Chondrocyte (in vitro differentiated cells): ENCODE measurements around the gene C10orf120. TPM values are rescaled to one million over a fixed set of nuclear protein-coding genes. Genes with fewer than 3 reads are reported as not detected.
A peak's percentile ranks its signal among the peaks of the same experiment; 100 is the strongest.

ENCODE experiments used
- DNase-seq: peaks from one replicate; pipeline ENCODE4 v3.0.0; 2021; ENCODE audit warnings: mixed read lengths, low spot score
- H3K27ac Mint-ChIP-seq: one replicate; pipeline ENCODE4 v1.8.0; 2021; ENCODE audit warnings: mild to moderate bottlenecking, moderate library complexity, mixed read lengths; ENCODE audit not compliant: unreplicated experiment
- H3K27me3 Mint-ChIP-seq: 2 replicates; pipeline ENCODE4 v1.8.0; 2021; ENCODE audit warnings: low read depth, mixed read lengths
- H3K36me3 Mint-ChIP-seq: 2 replicates; pipeline ENCODE4 v1.8.0; 2021; ENCODE audit warnings: low read depth, mixed read lengths
- H3K4me1 Mint-ChIP-seq: 2 replicates; pipeline ENCODE4 v1.8.0; 2021; ENCODE audit warnings: low read depth, mild to moderate bottlenecking, mixed read lengths
- H3K4me3 Mint-ChIP-seq: one replicate; pipeline ENCODE4 v1.8.0; 2021; ENCODE audit warnings: mild to moderate bottlenecking, moderate library complexity, mixed read lengths; ENCODE audit not compliant: unreplicated experiment
- H3K9me3 Mint-ChIP-seq: 2 replicates; pipeline ENCODE4 v1.8.0; 2021; ENCODE audit warnings: low read depth, mixed read lengths
- total RNA-seq: library from RNA; stranded (reverse); gene quantifications from 3 replicates; pipeline ENCODE4 v1.2.1, GENCODE V29; 2021
- TF ChIP-seq, protein P1 (sequence below): fragments of 200-600 bp; sonication (generic); IDR thresholded peaks from 2 replicates; pipeline ENCODE4 v1.5.0; 2021; ENCODE audit warnings: antibody characterized with exemption, mild to moderate bottlenecking, moderate library complexity

The C10orf120 gene
- total RNA-seq, 1 donor from 2014 or later, result not detected

DNA sequence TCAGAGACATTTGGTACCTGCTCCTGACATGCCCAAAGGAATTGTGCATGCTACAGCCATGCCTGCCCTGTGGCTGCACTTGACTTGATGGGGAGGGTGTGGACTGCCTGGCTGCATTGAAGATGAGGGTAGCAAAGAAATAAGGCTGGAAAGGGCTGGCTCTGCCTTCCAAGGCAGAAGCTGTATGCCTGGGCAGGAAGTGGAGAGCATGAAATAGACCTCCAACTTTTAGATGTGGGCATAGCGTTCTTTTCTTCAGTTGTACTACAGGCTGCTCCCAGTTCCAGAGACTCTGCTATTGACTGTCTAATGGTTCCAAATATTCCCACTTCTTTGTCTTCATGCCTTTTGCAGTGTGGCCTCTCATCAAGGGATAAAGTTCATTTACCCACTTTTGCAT is 3.0 kb downstream of the C10orf120 start:
- TF ChIP-seq, protein P1, sequence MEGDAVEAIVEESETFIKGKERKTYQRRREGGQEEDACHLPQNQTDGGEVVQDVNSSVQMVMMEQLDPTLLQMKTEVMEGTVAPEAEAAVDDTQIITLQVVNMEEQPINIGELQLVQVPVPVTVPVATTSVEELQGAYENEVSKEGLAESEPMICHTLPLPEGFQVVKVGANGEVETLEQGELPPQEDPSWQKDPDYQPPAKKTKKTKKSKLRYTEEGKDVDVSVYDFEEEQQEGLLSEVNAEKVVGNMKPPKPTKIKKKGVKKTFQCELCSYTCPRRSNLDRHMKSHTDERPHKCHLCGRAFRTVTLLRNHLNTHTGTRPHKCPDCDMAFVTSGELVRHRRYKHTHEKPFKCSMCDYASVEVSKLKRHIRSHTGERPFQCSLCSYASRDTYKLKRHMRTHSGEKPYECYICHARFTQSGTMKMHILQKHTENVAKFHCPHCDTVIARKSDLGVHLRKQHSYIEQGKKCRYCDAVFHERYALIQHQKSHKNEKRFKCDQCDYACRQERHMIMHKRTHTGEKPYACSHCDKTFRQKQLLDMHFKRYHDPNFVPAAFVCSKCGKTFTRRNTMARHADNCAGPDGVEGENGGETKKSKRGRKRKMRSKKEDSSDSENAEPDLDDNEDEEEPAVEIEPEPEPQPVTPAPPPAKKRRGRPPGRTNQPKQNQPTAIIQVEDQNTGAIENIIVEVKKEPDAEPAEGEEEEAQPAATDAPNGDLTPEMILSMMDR, result no peak
- no peaks in the 10 kb centered on the region for H3K36me3 Mint-ChIP-seq
- no peak overlapping the region for H3K4me3 Mint-ChIP-seq
- H3K9me3 Mint-ChIP-seq, result no peaks in the 10 kb centered on the region
- no peaks in the 10 kb centered on the region for H3K4me1 Mint-ChIP-seq
- H3K27ac Mint-ChIP-seq, result no peak overlapping the region
- H3K27me3 Mint-ChIP-seq, result peaks cover 40% of the 10 kb centered on the region
- DNase-seq, result no peak

DNA sequence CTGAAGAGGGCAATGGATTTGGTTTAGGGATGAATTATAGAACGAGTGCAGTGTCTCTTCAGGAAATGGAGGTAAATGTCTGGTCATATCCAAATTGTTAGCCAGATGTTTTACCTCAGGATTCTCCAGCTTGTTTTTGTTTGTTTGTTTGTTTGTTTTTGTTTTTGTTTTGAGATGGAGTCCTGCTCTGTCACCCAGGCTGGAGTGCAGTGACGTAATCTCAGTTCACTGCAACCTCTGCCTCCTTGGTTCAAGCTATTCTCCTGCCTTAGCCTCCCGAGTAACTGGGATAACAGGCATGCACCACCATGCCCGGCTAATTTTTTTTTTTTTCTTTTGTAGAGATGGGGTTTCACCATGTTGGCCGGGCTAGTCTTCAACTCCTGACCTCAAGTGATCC is 6.9 kb downstream of the C10orf120 start:
- H3K27me3 Mint-ChIP-seq, result peaks cover 42% of the 10 kb centered on the region
- TF ChIP-seq, protein P1, result no peak
- no peak overlapping the region for H3K4me3 Mint-ChIP-seq
- H3K27ac Mint-ChIP-seq, result no peak overlapping the region
- no peaks in the 10 kb centered on the region for H3K36me3 Mint-ChIP-seq
- H3K9me3 Mint-ChIP-seq, result no peaks in the 10 kb centered on the region
- no peak for DNase-seq
- H3K4me1 Mint-ChIP-seq, result peaks cover 16% of the 10 kb centered on the region

DNA sequence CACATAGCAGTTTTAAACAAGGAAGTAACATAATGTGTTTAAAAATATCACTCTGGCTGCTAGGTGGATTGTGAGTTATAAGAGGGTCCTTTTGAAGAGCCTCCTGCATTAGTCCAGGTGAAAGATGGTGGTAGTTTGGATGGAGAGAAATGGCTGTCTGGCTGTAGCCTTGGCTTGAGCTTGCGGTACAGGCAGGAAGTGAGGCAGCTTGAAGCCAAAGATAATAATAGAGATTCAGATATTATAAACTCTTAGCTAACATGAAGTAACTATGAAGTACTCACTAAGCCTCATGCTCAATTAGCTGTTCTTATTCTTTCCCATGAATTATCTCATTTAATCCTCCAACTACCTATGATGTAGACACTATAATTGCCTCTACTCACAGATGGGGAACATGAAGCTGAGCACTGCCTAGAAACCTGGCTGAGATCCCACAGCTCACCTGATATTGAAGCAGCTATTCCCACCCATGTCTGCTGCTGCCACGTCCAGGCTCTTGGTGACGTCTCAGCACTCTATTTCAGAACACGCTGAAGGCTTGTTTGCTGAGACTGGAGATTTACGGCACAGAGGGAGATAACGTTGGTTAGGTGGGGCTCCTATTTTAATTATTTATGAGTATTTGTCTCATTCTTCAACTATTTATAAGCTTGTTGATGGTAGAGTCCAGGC is 10.4 kb downstream of the C10orf120 start:
- Mint-ChIP-seq H3K4me1 (peaks cover 16% of the 10 kb centered on the region), H3K36me3 (peaks cover 3% of the 10 kb centered on the region), H3K4me3 (no peak overlapping the region), H3K9me3 (no peaks in the 10 kb centered on the region), H3K27me3 (peaks cover 38% of the 10 kb centered on the region), H3K27ac (no peak overlapping the region)
- DNase-seq, result no peak
- TF ChIP-seq, protein P1, result no peak

DNA sequence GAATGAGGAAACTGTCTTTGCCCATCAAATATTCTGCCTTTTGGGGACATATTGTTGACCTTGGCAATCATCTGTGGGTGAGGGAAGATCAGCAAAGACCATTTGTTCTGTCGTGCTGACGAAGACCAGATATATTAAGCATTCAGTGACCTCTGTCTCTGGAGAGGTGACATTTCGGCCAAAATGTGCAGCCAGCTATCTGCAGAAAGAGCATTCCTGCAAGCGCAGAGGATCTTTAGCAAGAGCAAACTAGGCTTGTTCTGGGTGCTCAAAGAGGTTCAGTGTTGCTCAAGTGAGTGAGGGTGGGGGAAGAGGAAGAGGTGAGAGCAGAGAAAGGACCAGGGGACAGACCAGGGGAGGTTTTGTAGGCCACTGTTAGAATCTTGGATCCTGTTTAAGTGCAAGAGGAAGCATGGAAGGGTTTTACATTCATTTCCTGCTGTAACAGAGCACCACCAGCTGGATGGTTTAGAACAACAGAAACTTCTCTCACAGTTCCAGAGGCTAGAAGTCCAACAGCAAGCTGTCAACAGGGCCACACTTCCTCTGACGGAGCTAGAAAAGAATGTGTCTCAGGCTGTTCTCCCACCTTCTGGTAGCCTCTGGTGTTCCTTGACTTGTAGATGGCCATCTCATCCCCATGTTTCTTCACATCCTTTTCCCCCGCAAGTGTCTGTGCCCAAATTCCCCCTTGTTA is 11.2 kb downstream of the C10orf120 start:
- no peak overlapping the region for H3K4me3 Mint-ChIP-seq
- H3K36me3 Mint-ChIP-seq, result peaks cover 3% of the 10 kb centered on the region
- peak overlapping the region; percentile 57 for H3K27ac Mint-ChIP-seq
- DNase-seq, result no peak
- no peaks in the 10 kb centered on the region for H3K9me3 Mint-ChIP-seq
- H3K27me3 Mint-ChIP-seq, result peaks cover 46% of the 10 kb centered on the region
- H3K4me1 Mint-ChIP-seq, result peaks cover 16% of the 10 kb centered on the region
- TF ChIP-seq, protein P1, result peak; percentile 59

DNA sequence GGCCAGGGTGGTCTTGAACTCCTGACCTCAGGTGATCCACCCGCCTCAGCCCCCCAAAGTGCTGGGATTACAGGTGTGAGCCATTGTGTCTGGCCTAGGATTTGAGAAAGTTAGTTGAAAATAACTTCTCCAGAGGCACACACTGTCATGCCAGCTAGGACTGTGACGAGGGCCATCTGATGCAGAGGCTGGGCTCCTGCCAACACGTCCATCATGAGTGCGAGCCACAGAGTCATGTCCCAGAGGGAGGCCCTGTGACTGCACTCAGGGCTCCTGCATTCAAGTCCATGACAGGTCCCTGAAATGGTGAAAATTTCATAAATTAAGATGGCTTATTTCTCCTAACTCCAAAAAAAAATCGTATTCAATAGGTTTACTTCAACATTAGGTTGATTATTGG is 17.1 kb downstream of the C10orf120 start:
- TF ChIP-seq, protein P1, result no peak
- no peak for DNase-seq
- Mint-ChIP-seq H3K36me3 (peaks cover 3% of the 10 kb centered on the region), H3K27ac (no peak overlapping the region), H3K9me3 (no peaks in the 10 kb centered on the region), H3K4me3 (no peak overlapping the region), H3K27me3 (peaks cover 28% of the 10 kb centered on the region), H3K4me1 (peaks cover 9% of the 10 kb centered on the region)
